NCI-H187 (cell line): ENCODE measurements around the gene GRK5.

Experiments
- DNase-seq, 2 experiments: peaks; one replicate each; lab custom pipeline; 2025; lab: John Stamatoyannopoulos, UW

The GRK5 gene

GRCh38 chr10:119405520-119405807 lies 198.1 kb downstream of the GRK5 start:
- no peak for DNase-seq

- DNase-seq, result no peak
Observed at GRCh38 chr10:119406137-119406536, 198.8 kb downstream of the GRK5 start.

- DNase-seq, result no peak
Observed at GRCh38 chr10:119406601-119407253, 199.4 kb downstream of the GRK5 start.

DNA sequence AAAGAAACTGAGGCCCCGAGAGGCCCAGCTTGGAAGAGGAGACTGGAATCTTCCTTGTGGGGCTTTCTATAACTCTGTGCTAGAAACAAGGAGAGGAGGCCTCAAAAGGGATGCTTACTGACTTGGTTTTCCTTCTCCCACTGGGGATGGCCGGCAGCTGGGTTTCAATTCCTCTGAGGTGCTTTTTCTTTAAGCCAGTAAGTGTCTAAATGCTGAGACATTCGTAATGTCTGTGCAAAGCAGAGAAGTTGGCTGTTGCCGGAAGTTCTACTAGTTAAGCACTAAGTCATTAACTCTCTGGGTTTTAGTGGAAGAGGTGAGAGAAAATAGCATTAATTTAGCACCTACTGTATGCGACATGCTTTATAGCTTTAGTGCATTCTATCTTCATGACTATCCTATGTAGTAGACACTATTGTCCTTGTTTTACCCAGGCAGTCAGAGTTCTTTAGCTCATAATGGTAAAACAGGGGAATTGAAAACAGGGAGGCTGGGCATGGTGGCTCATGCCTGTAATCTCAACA lies 199.9 kb downstream of the GRK5 start:
- DNase-seq, result no peak

- no peak for DNase-seq
Observed at GRCh38 chr10:119408072-119408471, 200.7 kb downstream of the GRK5 start.

DNA sequence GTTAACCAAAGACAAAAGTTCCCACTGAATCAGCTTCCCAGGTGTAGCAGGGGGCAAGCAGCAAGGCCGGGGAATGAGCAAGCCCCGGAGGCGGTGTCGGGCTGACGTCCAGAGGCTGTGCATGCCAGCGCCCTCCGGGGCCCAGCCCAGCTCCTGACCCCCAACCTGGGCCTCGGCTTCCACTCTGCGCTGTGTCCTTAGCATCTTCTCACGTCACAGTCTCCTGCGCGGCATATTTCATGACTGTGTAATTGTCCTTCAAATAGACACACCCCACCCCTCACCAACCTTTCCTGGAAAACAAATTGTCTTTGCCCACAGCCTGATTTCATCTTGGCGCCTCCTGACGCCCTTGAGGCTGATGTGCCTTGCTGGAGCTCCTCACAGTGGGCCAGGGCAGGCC lies 201.6 kb downstream of the GRK5 start:
- DNase-seq, result no peak

DNA sequence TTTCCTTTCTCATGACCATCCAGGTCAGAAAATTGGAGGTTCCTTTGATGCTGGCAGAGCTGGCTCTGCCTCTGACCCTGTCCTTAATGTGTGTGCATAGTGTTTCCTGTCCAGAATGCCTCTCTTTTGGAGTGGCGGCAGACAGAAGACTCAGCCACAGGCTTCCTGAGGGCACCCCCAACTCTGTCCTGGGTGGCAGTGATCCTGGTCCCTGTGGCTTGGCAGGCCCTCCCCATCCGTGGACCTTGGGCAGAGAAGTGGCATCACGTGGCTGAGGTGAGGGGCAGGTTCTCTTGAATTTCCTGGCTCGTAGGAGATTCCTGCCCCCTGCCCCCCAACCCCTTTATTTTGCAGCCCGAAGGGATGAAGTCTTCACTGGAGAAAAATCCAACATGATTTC lies 202.0 kb downstream of the GRK5 start:
- no peak for DNase-seq

GRCh38 chr10:119409906-119410305 lies 202.5 kb downstream of the GRK5 start:
- no peak for DNase-seq

DNA sequence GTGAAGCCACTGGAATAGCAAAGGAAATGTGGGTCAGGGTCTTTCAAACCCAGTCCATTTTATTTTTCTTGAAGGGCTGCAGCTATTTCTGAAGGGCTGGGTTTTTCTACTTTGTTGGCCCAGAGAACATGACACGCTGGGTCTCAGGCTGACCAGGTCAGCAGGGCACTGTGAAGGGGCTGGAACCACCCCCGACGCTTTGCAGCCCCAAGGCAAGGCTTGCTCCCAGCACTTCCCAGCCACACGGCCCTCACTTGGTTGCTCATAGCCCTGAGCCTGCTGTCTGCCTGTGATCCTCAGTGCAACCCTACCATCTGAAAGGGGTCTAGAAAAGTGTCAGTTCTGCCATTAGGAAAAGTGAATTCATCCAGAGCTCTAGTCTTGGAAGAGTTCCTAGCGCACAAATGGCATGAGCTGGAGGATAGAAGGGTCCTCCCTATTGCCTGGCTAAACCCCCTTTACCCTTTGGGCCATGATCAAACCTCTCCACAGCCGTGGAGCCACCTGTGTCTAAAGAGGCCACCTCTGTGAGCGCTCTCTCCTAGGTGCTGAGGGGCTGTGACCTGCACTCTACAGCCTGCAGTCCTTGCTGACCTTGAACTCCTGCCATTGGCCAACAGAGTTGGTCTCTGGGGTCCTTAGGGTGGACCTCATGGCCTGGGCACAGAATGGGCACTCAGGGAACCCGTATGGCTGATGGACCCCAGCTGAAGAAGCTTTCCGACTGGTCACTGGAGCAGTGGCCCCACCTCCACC lies 203.2 kb downstream of the GRK5 start:
- DNase-seq, result no peak

- peak in 1 of 2 experiments; percentile 6 for DNase-seq
Observed at GRCh38 chr10:119412244-119413092, 205.1 kb downstream of the GRK5 start.

GRCh38 chr10:119413093-119413453 lies 205.7 kb downstream of the GRK5 start:
- no peak for DNase-seq

- DNase-seq, result no peak
Observed at GRCh38 chr10:119413471-119414080, 206.2 kb downstream of the GRK5 start.

GRCh38 chr10:119414081-119414611 lies 206.8 kb downstream of the GRK5 start:
- DNase-seq, result no peak

DNA sequence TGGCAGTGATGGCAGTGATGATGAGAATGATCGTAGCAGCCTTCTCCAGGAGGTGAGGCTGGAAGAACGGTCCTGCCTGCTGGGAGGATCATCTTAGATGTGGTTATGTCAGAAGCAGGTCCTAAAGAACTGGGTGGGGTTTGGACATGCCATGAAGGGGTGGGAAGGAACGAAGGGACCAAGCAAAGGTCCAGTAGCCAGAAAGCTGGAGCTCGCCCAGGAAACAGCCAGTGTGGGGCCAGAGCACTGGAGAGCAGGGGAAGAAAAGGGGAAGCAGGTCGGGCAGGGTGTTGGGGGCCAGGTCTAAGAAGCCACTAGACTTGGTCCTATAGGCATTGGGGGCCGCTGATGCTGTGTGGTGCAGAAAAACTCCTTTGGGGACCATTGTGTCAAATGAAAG lies 207.8 kb downstream of the GRK5 start:
- no peak for DNase-seq

DNA sequence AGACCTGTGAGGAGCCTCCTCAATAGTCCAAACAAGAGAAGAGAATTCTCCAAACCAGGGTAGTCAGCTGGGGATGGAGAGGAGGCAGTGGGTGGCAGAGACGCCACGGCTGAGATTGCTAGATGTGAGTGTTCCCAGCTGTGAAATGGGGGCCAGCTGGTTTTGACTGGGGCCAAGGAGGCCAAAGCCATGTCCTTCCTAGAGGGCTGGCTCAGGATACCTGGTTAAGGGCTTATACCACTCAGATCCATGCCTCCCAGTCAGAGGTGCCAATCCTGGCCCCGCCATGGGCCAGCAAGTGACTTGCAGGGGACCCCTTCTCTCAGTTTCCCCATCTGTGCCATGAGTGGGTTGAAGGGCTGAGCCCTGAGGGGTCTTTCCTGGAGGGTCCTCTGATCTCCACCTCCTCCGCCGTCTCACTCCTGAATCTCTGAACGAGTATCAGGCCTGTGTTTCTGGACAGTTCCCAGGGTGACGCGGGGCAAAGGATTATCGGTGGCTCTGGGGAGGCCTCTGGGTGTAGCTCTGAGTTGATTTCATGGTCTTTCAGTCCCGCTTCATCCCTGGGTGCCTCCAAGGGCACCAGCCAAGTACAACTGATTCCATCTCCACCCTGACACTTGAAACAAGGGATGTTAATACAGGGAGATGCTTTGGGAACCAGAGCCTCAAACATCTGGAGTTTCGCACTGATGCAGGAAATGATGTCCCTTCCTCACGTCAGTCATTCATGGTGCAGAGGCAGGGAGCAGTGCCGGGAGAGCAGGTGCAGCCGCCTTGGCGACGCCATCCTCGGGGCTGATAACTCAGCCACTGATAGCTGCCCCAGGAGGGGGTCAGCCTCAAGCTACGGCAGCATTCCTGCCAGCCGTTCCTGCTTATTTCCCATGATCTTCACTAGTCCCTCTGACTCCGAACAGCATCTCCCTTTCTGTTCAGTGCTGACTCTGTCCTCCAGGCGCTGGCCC lies 208.4 kb downstream of the GRK5 start:
- DNase-seq, result no peak

- DNase-seq, result peak; percentile 9 to 12
Observed at GRCh38 chr10:119416855-119417254, 209.5 kb downstream of the GRK5 start.

- DNase-seq, result no peak
Observed at GRCh38 chr10:119417852-119418251, 210.5 kb downstream of the GRK5 start.

DNA sequence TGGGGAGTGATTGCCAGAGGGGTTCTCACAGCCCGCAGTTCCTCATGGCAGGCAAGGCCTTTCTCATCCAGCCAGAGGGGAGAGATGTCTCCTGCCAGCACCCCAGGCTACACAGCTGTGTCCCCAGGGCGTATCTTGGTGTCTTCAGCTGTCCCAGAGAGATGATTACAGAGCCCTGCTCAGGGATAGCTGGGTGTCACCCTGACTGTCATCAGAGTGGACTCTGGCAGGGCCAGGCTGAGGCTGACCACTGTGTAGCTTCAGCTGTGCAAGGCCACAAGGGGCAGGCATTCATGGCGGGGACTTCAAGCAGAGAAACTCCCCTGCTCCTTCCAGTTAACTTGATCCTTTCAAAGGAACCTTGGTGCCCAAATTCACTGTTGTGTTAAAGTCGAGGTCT lies 211.0 kb downstream of the GRK5 start:
- DNase-seq, result no peak

DNA sequence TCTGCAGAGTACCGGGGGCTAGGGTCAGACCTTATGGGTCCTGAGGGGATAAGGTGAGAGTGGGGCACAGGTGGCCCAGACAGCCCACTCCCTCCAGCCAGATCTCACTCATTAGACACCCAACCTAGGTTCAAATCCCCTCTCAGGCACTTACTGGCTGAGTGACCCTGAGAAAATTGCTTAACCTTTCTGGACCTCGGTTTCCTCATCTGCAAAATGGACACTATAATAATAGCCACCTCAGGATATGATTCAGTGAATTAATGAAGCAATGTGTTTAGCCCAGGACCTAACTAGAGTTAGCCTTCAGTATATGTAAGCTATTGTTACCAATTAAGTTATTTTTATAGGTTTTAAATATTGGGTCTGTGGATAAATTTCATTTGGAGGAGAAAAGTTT lies 212.6 kb downstream of the GRK5 start:
- DNase-seq, result no peak

GRCh38 chr10:119420950-119421875 lies 213.8 kb downstream of the GRK5 start:
- DNase-seq, result no peak
